Fibroblast of lung (primary cell): ENCODE measurements around the gene FYN. TPM values are rescaled to one million over a fixed set of nuclear protein-coding genes. Genes with fewer than 3 reads are reported as not detected.

Experiments used
- DNase-seq, 2 donors: peaks; one replicate each; pipeline versions ENCODE4 v3.0.0 to v3.0.0-alpha.2; 2010; ENCODE audit warnings: low read depth in 2 of 2
- H2AFZ ChIP-seq: 2 replicates; pipeline ENCODE4 v1.5.1; 2012; ENCODE audit warnings: low read length, control low read depth, inconsistent platforms
- H3K27ac ChIP-seq: 2 replicates; pipeline ENCODE4 v1.5.1; 2011; ENCODE audit warnings: low read length, control low read depth; ENCODE audit not compliant: insufficient read depth
- H3K27me3 ChIP-seq: 2 replicates; pipeline ENCODE4 v1.5.1; 2011; ENCODE audit warnings: mild to moderate bottlenecking, low read length; ENCODE audit not compliant: control insufficient read depth, insufficient read depth
- H3K36me3 ChIP-seq: 2 replicates; pipeline ENCODE4 v1.5.1; 2011; ENCODE audit warnings: low read length; ENCODE audit not compliant: control insufficient read depth, insufficient read depth
- H3K4me1 ChIP-seq: 2 replicates; pipeline ENCODE4 v1.5.1; 2011; ENCODE audit warnings: low read length; ENCODE audit not compliant: control insufficient read depth, insufficient read depth; ENCODE audit errors: extremely low read depth
- H3K4me2 ChIP-seq: 2 replicates; pipeline ENCODE4 v1.5.1; 2011; ENCODE audit warnings: low read length, control low read depth; ENCODE audit not compliant: insufficient read depth; ENCODE audit errors: extremely low read depth
- H3K4me3 ChIP-seq, 4 experiments: fragments of 200-600 bp in 1 of 4; sonication (generic) in 1 of 4; replicated peaks in 1 of 4; 2 replicates each; pipeline ENCODE4 v1.5.1; 2011 to 2016; ENCODE audit warnings: low read length in 4 of 4, low read depth in 3 of 4, mild to moderate bottlenecking in 3 of 4, control low read depth in 2 of 4, inconsistent platforms in 1 of 4, mixed read lengths in 1 of 4; ENCODE audit not compliant: insufficient read depth in 1 of 4; ENCODE audit errors: control extremely low read depth in 1 of 4
- H3K79me2 ChIP-seq: 2 replicates; pipeline ENCODE4 v1.5.1; 2012; ENCODE audit warnings: mild to moderate bottlenecking, low read length, inconsistent platforms; ENCODE audit not compliant: control insufficient read depth, insufficient read depth
- H3K9ac ChIP-seq: 2 replicates; pipeline ENCODE4 v1.5.1; 2011; ENCODE audit warnings: mild to moderate bottlenecking, low read length, control low read depth; ENCODE audit not compliant: insufficient read depth
- H3K9me3 ChIP-seq: 2 replicates; pipeline ENCODE4 v1.5.1; 2012; ENCODE audit warnings: low read depth, low read length; ENCODE audit not compliant: control insufficient read depth, insufficient read depth
- H4K20me1 ChIP-seq: 2 replicates; pipeline ENCODE4 v1.5.1; 2011; ENCODE audit warnings: low read length; ENCODE audit not compliant: control insufficient read depth, insufficient read depth; ENCODE audit errors: extremely low read depth
- EZH2 ChIP-seq: IDR thresholded peaks from 2 replicates; pipeline ENCODE4 v1.5.1; 2012; ENCODE audit warnings: low read length, control low read depth, mild to moderate bottlenecking; ENCODE audit errors: missing control alignments
- polyA plus RNA-seq, 2 donors: library from polyadenylated mRNA; depleted of rRNA in 1 of 2; stranded (reverse) in 1 of 2; unstranded in 1 of 2; fragments of >200 nt; gene quantifications; 2 replicates each; pipeline ENCODE4 v1.2.1, GENCODE V29; 2011 to 2012; ENCODE audit warnings: missing spikeins in 1 of 2
- total RNA-seq: library from RNA; depleted of rRNA; stranded (reverse); fragments of >200 nt; gene quantifications from 2 replicates; pipeline ENCODE4 v1.2.1, GENCODE V29; 2014
- TF ChIP-seq, protein P1 (sequence below), 2 donors: IDR thresholded peaks in 1 of 2; conservative IDR thresholded peaks in 1 of 2; 1 replicate in 1 of 2; 2 replicates in 1 of 2; pipeline ENCODE4 v1.5.1; 2011 to 2012; ENCODE audit warnings: low read length in 2 of 2, control low read depth in 1 of 2, inconsistent platforms in 1 of 2, low read depth in 1 of 2, mild to moderate bottlenecking in 1 of 2

FYN gene
- total and polyA plus RNA-seq, 2 donors (not counting 1 experiment from before 2014, with no cell fraction given): 64.7 TPM

DNA sequence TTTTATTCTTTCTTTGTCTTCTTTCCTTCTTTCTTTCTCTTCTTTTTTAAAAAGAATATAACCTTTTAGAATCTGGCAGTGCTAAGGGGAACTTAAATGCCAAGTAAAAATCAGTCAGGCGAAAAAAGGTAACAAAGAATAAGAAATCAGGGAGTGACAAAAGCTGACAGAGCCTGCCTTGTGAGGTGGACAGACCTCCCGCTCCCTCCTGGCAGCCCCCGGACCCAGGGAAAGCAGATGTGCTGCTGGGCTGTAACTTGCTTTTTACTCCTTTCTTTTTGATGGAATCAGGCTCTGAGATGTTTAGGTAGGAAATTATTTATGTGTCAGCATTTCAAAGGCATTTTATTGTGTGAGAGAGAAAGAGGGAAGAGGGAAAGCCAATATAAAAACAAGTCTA lies 172.1 kb downstream of the FYN start:
- no peaks in the 10 kb centered on the region for H3K36me3 ChIP-seq
- no peak overlapping the region for H3K9ac ChIP-seq
- H3K4me1 ChIP-seq: no peaks in the 10 kb centered on the region
- no peaks in the 10 kb centered on the region for H3K9me3 ChIP-seq
- H3K4me3 ChIP-seq: no peak overlapping the region
- H2AFZ ChIP-seq: no peak overlapping the region
- no peaks in the 10 kb centered on the region for H3K27me3 ChIP-seq
- DNase-seq: no peak
- H3K79me2 ChIP-seq: no peaks in the 10 kb centered on the region
- no peaks in the 10 kb centered on the region for H4K20me1 ChIP-seq
- H3K4me2 ChIP-seq: no peak overlapping the region
- TF ChIP-seq, protein P1, sequence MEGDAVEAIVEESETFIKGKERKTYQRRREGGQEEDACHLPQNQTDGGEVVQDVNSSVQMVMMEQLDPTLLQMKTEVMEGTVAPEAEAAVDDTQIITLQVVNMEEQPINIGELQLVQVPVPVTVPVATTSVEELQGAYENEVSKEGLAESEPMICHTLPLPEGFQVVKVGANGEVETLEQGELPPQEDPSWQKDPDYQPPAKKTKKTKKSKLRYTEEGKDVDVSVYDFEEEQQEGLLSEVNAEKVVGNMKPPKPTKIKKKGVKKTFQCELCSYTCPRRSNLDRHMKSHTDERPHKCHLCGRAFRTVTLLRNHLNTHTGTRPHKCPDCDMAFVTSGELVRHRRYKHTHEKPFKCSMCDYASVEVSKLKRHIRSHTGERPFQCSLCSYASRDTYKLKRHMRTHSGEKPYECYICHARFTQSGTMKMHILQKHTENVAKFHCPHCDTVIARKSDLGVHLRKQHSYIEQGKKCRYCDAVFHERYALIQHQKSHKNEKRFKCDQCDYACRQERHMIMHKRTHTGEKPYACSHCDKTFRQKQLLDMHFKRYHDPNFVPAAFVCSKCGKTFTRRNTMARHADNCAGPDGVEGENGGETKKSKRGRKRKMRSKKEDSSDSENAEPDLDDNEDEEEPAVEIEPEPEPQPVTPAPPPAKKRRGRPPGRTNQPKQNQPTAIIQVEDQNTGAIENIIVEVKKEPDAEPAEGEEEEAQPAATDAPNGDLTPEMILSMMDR (conservative IDR thresholded peaks at IDR 0.05 in 1 of 2, IDR thresholded peaks at IDR 0.05 in 1 of 2; ENCODE audit: low read depth in 1 of 2, low read length in 2 of 2): no peak
- TF ChIP-seq EZH2: no peak
- H3K27ac ChIP-seq: no peak overlapping the region

DNA sequence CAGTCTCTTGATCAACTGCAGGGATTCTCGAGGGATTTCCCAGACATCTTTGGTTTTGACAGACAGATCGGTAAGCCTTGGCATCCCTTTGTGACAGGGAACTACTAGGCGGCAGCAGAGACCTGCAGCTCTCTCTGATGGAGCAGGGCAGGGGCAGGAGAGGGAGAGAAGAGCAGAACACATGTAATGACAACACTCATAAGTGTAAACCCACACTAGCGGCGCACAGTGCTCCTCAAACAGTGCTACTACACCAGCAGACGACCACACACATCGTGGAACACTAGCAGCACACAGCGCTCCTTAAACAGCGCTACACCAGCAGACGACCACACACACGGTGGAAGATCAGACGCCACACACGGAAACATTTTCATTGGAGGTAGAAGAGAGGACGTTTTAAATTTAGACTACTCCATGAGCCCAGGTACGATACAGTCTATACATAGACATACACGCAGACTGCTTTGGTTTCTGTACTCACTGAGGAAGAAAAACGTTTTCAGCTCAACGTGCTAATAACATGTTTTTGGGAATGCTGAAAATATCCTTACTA lies 173.0 kb downstream of the FYN start:
- no peak overlapping the region for H3K9ac ChIP-seq
- no peaks in the 10 kb centered on the region for H3K4me1 ChIP-seq
- no peaks in the 10 kb centered on the region for H3K27me3 ChIP-seq
- H3K27ac ChIP-seq: no peak overlapping the region
- H3K9me3 ChIP-seq: no peaks in the 10 kb centered on the region
- no peaks in the 10 kb centered on the region for H3K36me3 ChIP-seq
- DNase-seq: no peak
- no peak overlapping the region for H3K4me3 ChIP-seq
- H3K4me2 ChIP-seq: no peak overlapping the region
- H3K79me2 ChIP-seq: no peaks in the 10 kb centered on the region
- H4K20me1 ChIP-seq: no peaks in the 10 kb centered on the region
- TF ChIP-seq, protein P1 (conservative IDR thresholded peaks at IDR 0.05 in 1 of 2, IDR thresholded peaks at IDR 0.05 in 1 of 2; ENCODE audit: low read depth in 1 of 2, low read length in 2 of 2): no peak
- no peak for TF ChIP-seq EZH2
- H2AFZ ChIP-seq: no peak overlapping the region

DNA sequence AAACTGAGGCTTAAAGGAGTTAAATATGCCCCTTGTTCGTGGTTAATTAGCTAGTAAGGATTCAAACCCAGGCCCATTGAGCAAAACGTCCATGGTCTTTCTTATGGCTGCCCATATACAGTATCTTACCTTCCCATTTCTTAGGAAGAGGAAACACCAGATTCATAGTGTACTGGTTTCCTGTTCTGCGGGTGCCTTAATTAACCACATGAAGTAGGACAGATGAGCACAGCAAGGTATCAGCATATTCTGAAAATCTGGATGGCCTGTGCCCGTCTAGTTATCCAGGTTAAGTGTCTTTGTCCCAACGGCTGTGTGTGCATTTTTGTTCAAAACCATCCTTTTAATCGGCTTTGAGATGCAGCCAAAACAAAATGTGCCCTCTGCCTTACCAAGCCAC lies 174.1 kb downstream of the FYN start:
- no peaks in the 10 kb centered on the region for H3K27me3 ChIP-seq
- DNase-seq: no peak
- no peak overlapping the region for H3K4me2 ChIP-seq
- no peak overlapping the region for H3K9ac ChIP-seq
- H2AFZ ChIP-seq: no peak overlapping the region
- no peak for TF ChIP-seq EZH2
- TF ChIP-seq, protein P1 (conservative IDR thresholded peaks at IDR 0.05 in 1 of 2, IDR thresholded peaks at IDR 0.05 in 1 of 2; ENCODE audit: low read depth in 1 of 2, low read length in 2 of 2): no peak
- H3K9me3 ChIP-seq: no peaks in the 10 kb centered on the region
- no peaks in the 10 kb centered on the region for H3K79me2 ChIP-seq
- H3K36me3 ChIP-seq: peaks cover 1% of the 10 kb centered on the region
- H3K4me3 ChIP-seq: no peak overlapping the region
- no peak overlapping the region for H3K27ac ChIP-seq
- H4K20me1 ChIP-seq: no peaks in the 10 kb centered on the region
- no peaks in the 10 kb centered on the region for H3K4me1 ChIP-seq
